ENCODE data around the gene DNASE1L2. TPM values are rescaled to one million over a fixed set of nuclear protein-coding genes. Genes with fewer than 3 reads are reported as not detected.
A peak's percentile ranks its signal among the peaks of the same experiment; 100 is the strongest.
"Not testable (repeated sequence)": the region's sequence is repeated elsewhere in the genome, so short reads cannot be mapped to it uniquely, and the experiment has no call there.

DNASE1L2 gene
- polyA plus RNA-seq, 3 donors from 2014 or later = not detected

DNA sequence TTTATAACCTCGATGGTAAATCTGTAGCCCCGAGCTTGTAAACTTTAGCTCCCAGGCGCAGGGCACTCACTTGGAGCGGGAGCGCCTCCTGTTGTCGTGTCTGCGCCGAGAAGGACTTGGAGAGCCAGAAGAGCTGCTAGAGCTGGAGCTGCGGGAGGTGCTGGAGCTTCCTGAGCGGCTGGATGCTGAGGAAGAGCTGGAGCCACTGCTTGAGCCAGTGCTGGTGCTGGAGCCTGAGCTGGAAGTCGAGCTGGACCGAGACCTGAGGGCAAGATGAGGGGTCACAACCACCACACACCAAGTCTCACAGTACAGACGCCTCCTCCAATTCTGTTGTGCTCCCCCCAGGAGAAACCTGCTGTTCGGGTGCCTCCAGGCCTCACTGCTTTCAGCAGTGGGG, 26.8 kb downstream of the DNASE1L2 start:
- H3K27ac Mint-ChIP-seq = peak overlapping the region in 1 of 6 donors; percentile 29
- H3K4me3 Mint-ChIP-seq; H3K9me3 Mint-ChIP-seq; DNase-seq; H3K27me3 Mint-ChIP-seq (ENCODE audit: low read depth in 3 of 3): not testable (repeated sequence)
- peaks cover 0 to 22% (median 11%) of the 10 kb centered on the region in 3 donors for H3K36me3 Mint-ChIP-seq
- H3K4me1 Mint-ChIP-seq = peaks cover 28 to 35% of the 10 kb centered on the region in 2 donors

DNA sequence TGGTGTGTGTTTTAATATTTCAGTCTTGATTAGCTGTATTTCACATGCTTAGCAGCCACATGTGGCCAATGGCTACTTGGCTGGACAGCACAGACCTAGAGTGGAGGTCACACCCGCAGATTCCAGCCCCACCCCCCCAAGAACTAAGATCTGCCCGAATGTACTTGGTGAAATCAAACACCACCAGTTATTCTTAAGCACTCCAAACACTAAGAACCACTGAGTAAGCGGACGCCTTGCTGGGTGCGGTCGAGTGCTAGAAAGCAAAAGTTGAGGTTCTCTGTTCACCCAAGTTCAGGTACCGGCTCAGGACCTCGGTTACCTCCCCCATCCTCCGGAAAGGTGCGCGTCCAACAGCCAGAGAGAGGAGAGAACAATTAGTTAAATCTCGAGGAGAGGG, 30.6 kb downstream of the DNASE1L2 start:
- peaks cover 0 to 10% (median 3%) of the 10 kb centered on the region in 3 donors for H3K36me3 Mint-ChIP-seq
- DNase-seq = peak in 1 of 3 donors; percentile 17
- peak overlapping the region; percentile 94 to 98 (median 96) for H3K4me3 Mint-ChIP-seq
- H3K9me3 Mint-ChIP-seq = not testable (repeated sequence)
- peaks cover 5 to 20% (median 8%) of the 10 kb centered on the region in 3 donors for H3K27me3 Mint-ChIP-seq (ENCODE audit: low read depth in 3 of 3)
- peaks cover 42 to 45% of the 10 kb centered on the region in 2 donors for H3K4me1 Mint-ChIP-seq
- H3K27ac Mint-ChIP-seq = peak overlapping the region; percentile 87 to 98 (median 94)

DNA sequence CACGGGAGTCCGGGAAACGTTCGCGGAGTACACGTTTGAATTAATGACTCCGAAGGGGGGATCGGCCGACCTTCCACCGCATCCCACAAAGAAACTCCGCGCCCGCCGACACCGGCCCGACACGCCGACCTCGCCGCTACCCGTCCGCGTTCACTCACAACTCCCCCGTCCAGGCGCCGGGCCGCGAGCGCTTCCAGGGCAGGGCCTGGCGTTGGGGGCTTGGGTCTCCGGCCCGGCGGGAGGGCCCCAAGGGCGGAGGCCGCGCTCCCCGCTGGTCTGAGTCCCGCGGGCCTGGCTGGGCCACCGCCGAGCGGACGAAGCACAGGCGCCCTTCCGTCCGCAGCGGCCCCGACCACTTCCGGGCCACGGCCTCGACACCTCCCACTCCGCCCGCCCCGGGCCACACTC, 31.3 kb downstream of the DNASE1L2 start:
- Mint-ChIP-seq H3K4me1 (peaks cover 42 to 45% of the 10 kb centered on the region in 2 donors), H3K27me3 (ENCODE audit: low read depth in 3 of 3) (peaks cover 5 to 20% (median 5%) of the 10 kb centered on the region in 3 donors), H3K4me3 (peak overlapping the region; percentile 94 to 98 (median 96)), H3K27ac (peak overlapping the region; percentile 95 to 98 (median 98))
- not testable (repeated sequence) for H3K36me3 Mint-ChIP-seq, DNase-seq, H3K9me3 Mint-ChIP-seq

DNA sequence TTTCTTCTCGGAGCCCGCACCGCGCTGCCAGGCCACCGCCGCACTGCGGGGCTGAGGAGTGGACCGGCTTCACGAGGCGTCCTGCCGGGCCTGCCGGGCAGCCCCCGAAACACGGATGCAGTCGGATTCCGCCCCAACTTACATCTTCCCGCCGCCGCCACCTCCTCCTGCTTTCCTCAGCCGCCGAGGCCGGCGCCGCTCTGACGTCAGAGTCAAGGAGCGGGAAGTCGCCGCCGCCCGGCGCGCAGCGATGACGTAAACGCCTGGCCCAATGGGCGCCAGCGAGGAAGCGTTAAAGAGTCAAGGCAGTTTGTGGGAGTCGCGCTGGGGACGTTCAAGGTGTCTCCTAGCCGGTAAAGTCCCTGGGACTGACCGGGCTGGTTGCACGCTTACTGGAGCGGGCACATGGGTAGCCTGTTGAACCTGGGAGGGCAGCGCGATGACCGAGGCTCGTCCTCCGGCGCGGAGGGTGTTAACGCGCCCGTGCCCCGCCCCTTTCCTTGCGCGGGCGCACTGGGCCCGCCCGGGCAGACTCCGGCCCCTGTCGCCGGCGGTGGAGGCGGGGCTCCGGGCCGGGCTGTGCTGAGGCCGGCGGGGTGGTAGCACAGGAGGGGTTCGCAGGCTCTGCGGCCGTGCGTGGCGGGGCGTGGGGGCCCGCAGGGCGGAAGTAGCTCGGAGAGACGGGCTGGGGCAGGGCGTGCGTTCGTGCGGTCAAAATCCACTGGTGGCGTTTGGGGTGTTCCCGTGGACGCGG, 31.8 kb downstream of the DNASE1L2 start, which contains the start of gene RNPS1:
TSS of gene RNPS1 (minus strand) at position 214 of the 754 bp plus-strand sequence. CDS start 3,483 bp downstream, outside the sequence.
- Mint-ChIP-seq H3K27me3 (ENCODE audit: low read depth in 3 of 3) (peaks cover 5 to 20% (median 5%) of the 10 kb centered on the region in 3 donors), H3K9me3 (no peaks in the 10 kb centered on the region), H3K4me1 (peaks cover 42 to 45% of the 10 kb centered on the region in 2 donors), H3K27ac (peak within 1 kb of the TSS; percentile 95 to 98 (median 98)), H3K36me3 (peaks cover 0 to 3% (median 0%) of the 10 kb centered on the region in 3 donors), H3K4me3 (peak within 1 kb of the TSS; percentile 94 to 98 (median 96))
- DNase-seq = peak; percentile 97 to 98 (median 98)

DNA sequence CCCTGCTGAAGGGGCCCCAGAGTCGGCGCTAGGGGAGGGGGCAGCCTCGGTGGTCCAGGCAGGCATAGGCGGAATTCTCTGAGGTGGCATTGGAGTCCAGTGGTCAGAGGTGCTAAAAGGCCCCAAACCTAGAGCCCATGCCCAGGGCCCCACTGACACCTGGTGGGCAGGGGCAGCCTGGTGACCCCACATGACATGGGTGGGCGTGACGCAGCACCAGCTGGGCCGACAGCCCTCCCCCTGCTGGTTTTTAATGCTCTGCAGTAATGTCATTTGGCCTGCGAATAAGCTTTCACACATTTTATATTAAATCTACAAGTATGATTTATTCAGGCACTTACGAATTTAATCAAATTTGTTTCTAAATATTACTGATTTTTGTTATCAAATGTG, 33.8 kb downstream of the DNASE1L2 start:
- H3K27ac Mint-ChIP-seq = peak overlapping the region in 3 of 6 donors; percentile 20 to 97 (median 82)

DNA sequence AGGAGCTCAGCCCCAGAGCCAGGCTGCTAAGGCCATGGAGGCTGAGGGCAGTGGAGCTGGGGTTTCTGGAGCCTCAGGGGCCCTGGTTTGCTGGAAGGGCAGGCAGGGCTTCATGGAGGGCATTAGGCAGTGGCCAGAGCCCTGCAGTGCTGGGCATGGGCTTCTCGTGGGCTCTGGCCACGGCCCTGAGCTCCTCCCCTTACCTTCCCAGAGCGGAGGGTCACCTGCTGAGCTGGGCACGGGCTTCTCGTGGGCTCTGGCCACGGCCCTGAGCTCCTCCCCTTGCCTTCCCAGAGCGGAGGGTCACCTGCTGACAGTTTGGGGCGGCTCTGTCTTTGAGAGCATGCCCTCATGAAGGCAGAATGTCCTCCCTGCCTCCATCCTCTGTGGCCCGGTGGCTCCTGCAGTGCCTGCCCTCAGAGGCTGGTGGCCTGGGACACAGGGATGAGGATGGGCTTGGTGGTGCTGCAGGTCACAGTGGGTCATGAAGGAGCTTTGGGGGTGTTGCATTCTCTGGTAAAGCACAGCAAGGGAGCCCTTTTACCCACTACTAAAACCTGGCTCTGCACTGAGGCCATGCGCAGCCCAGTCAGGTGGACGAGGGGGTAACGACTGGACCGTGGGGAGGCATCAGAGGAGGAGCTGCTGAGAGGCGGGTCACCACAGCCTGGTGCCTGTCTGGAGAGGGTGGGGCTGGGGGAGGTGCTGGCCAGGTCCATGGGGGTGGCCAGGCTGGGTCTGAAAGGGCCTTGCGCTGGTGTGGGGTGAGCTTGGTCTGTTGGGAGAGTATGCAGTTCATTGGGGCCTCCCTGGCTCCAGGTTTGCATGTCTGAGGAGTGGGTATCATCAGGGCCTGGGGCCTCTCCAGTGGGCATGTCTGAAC, 34.6 kb downstream of the DNASE1L2 start:
- H3K27me3 Mint-ChIP-seq (ENCODE audit: low read depth in 3 of 3) = peaks cover 5 to 18% (median 5%) of the 10 kb centered on the region in 3 donors
- H3K36me3 Mint-ChIP-seq = no peaks in the 10 kb centered on the region
- no peaks in the 10 kb centered on the region for H3K9me3 Mint-ChIP-seq
- no peak for DNase-seq
- peak overlapping the region in 2 of 5 donors; percentile 2 to 33 for H3K4me3 Mint-ChIP-seq
- peaks cover 24 to 31% of the 10 kb centered on the region in 2 donors for H3K4me1 Mint-ChIP-seq
- H3K27ac Mint-ChIP-seq = no peak overlapping the region

More for the DNA sequence above, 33.8 kb downstream of the DNASE1L2 start:
- H3K4me3 Mint-ChIP-seq = peak overlapping the region in 4 of 5 donors; percentile 94 to 98 (median 96)
- no peaks in the 10 kb centered on the region for H3K36me3 Mint-ChIP-seq
- H3K9me3 Mint-ChIP-seq = no peaks in the 10 kb centered on the region
- peaks cover 32 to 36% of the 10 kb centered on the region in 2 donors for H3K4me1 Mint-ChIP-seq
- peaks cover 5 to 18% (median 5%) of the 10 kb centered on the region in 3 donors for H3K27me3 Mint-ChIP-seq (ENCODE audit: low read depth in 3 of 3)
- DNase-seq = no peak

DNA sequence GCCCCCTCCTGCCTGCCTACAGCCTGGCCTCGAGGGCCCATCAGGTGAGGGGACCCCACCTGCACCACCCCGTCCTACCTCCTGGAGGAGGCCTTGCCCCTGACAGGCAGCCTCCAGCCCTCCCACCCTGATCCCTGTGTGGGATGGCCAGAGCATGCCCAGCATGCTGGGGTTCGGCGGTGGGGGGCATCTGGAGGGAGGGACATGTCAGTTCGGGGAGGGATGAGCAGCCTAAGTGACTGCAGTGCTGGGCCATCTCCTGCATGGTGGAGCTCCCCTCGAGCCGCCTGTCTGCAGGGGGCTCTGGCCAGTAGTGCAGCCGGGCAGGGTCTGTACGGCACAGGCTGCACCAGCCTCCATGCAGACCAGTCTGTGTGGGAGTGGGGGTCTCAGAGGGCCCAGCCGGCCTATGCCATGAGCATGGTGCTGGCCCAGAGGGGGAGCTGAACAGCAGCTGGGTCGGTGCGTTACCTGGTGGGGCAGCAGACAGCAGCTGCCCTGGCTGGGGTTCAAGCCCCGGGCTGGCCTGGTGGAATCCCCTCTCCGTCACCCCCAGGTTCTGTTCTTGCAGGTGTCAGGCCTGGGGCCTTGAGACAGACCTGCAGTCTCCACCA, 35.7 kb downstream of the DNASE1L2 start:
- Mint-ChIP-seq H3K4me3 (no peak overlapping the region), H3K36me3 (no peaks in the 10 kb centered on the region), H3K27ac (no peak overlapping the region), H3K4me1 (peaks cover 13 to 20% of the 10 kb centered on the region in 2 donors), H3K27me3 (ENCODE audit: low read depth in 3 of 3) (peaks cover 5 to 18% (median 5%) of the 10 kb centered on the region in 3 donors), H3K9me3 (no peaks in the 10 kb centered on the region)
- DNase-seq = no peak

DNA sequence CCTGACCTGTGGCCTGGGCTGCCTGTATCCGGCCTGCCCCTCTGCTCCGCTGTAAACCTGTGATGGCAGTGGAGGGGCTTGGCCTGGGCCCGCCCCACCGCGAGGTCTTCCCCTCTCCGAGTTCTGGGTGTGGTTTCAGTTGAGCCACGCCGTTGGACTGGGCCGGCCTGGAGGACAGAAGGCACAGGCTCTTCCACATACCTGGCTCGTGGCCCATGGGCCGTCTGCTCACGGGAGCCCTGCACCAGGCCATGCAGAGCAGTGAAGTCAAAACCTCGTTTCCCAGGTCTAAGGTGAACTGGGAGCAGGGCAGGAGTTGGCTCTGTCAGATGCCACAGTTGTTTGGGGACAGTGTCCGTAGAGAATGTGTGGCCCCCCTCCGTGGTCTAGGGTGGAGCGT, 37.2 kb downstream of the DNASE1L2 start:
- Mint-ChIP-seq H3K36me3 (no peaks in the 10 kb centered on the region), H3K9me3 (no peaks in the 10 kb centered on the region), H3K4me1 (peaks cover 10 to 12% of the 10 kb centered on the region in 2 donors), H3K4me3 (no peak overlapping the region), H3K27ac (no peak overlapping the region), H3K27me3 (ENCODE audit: low read depth in 3 of 3) (peaks cover 0 to 11% (median 0%) of the 10 kb centered on the region in 3 donors)
- no peak for DNase-seq

DNA sequence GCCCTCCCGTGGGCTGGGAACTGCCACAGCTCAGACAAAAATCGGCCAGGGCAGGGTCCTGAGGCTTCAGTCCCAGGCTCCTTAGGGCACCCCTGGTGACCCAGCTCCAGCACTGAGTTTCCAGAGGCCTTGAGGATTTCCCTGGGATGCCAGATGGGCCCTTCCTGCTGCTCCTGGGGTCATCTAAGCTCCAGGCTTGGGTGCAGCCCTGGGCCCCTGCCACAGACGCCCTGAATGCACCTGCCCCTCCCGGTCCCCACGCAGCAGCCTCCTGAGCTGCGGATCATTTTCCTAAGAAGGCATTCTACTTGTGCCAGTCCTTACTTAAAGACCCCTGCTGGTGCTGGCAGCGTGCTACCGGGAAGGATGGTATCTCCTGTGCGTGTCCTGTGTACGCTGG, 37.7 kb downstream of the DNASE1L2 start:
- Mint-ChIP-seq H3K27ac (no peak overlapping the region), H3K36me3 (no peaks in the 10 kb centered on the region), H3K4me3 (no peak overlapping the region), H3K4me1 (peaks cover 9 to 10% of the 10 kb centered on the region in 2 donors), H3K9me3 (no peaks in the 10 kb centered on the region), H3K27me3 (ENCODE audit: low read depth in 3 of 3) (peaks cover 0 to 7% (median 0%) of the 10 kb centered on the region in 3 donors)
- no peak for DNase-seq

DNA sequence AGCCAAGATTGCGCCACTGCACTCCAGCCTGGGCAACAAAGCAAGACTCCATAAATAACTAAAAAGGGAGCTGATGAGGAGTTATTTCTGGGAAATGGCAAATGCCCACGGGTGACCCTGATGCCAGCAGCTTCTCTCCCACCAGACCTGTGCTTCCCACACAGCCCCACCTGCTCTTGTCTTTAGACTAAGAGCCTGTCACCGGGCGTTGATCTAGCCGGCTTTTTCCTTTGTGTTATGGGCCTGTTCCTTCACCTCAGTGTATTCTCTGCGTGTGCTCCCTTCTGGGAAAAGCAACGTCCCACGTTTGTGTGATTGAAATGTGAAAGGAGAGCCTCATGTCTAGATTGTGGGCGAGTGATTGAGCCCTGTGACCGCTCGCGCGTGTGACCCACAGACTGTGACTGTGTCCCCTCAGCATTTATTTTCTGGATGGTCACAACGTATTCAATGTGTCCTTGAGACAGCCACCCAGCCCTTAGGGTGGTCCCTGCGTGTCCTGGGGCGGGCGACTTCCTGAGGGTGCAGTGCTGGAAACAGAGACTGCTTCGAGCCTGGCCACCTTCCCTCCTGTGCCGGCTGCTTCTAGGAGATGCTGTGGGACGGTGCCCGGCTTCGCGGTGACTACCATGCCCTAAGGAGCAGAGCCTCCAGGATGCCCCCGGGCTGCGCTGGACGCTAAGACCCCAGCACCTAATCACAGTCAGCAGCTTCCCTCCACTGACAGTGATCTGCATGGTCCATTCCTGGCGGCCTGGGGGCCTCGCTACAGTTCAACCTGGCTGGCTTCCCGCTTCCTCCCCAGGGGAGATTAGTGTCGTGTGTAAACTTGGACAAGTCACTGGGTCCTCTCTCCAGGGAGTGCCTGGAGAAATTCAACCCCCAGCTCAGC, 39.5 kb downstream of the DNASE1L2 start:
- no peak for DNase-seq
- H3K4me3 Mint-ChIP-seq = no peak overlapping the region
- no peak overlapping the region for H3K27ac Mint-ChIP-seq
- H3K9me3 Mint-ChIP-seq = no peaks in the 10 kb centered on the region
- no peaks in the 10 kb centered on the region for H3K4me1 Mint-ChIP-seq
- peaks cover 0 to 2% (median 0%) of the 10 kb centered on the region in 3 donors for H3K27me3 Mint-ChIP-seq (ENCODE audit: low read depth in 3 of 3)
- peaks cover 0 to 4% (median 3%) of the 10 kb centered on the region in 3 donors for H3K36me3 Mint-ChIP-seq

DNA sequence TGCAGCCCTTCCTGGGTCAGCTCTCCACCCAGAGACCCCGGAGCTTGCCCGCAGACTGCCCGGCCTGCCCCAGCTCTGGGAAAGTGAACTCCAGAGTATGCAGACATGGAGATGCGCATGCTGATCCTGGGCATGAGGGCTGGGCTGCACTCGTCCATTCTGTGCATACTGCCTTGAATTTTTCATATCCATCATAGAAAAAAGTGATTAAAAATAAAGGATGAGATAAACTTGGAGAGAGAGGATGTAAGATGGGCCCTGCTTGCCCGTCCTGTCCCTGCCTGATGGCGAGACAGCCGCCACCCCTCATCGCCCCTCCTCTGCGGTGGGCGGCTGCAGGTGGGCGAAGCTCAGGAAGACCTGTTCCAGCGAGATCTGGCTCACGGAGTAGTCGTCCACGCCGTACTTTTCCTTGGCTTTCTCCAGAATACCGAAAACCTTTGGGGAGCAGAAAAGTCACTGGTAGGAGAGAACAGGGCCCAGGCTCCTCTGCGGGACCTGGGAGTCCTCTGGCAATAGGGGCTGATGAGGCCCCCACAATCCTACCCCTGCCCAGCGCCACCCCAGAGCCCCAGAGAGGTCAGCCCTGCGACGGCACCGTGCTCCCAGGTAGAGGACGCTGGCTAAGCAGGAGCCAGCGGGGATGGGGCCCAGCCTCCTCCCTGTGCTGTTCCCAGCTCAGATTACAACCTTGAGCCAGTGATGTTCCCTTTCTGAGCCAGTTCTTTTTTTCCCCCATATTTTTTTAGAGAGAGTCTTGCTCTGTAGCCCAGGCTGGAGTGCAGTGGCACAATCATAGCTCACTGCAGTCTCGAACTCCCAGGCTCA, 40.3 kb downstream of the DNASE1L2 start:
- no peaks in the 10 kb centered on the region for H3K4me1 Mint-ChIP-seq
- no peaks in the 10 kb centered on the region for H3K27me3 Mint-ChIP-seq (ENCODE audit: low read depth in 3 of 3)
- DNase-seq = no peak
- no peaks in the 10 kb centered on the region for H3K9me3 Mint-ChIP-seq
- no peak overlapping the region for H3K27ac Mint-ChIP-seq
- no peak overlapping the region for H3K4me3 Mint-ChIP-seq
- peaks cover 0 to 4% (median 3%) of the 10 kb centered on the region in 3 donors for H3K36me3 Mint-ChIP-seq

Data from immature natural killer cell (primary cell).